Measurements from ENCODE around the gene MTOR.
A peak's percentile ranks its signal among the peaks of the same experiment; 100 is the strongest.

MTOR gene

GRCh38 chr1:11245248-11245647 is 17.1 kb downstream of the MTOR start:
- DNase-seq (ENCODE audit: low read depth), result no peak

GRCh38 chr1:11238311-11238710 is 24.0 kb downstream of the MTOR start:
- TF ChIP-seq CTCF (IDR thresholded peaks at IDR 0.05; ENCODE audit: low read length, missing control alignments), result no peak
- DNase-seq (ENCODE audit: low read depth), result no peak
- H3K4me3 ChIP-seq (replicated peaks; ENCODE audit: low read depth, low read length), result no peak overlapping the region

More at GRCh38 chr1:11245248-11245647, 17.1 kb downstream of the MTOR start:
- H3K4me3 ChIP-seq (replicated peaks; ENCODE audit: low read depth, low read length), result no peak overlapping the region
- TF ChIP-seq CTCF (IDR thresholded peaks at IDR 0.05; ENCODE audit: low read length, missing control alignments), result no peak

- no peak overlapping the region for H3K4me3 ChIP-seq (replicated peaks; ENCODE audit: low read depth, low read length)
- TF ChIP-seq CTCF (IDR thresholded peaks at IDR 0.05; ENCODE audit: low read length, missing control alignments), result no peak
- peak; percentile 4 for DNase-seq (ENCODE audit: low read depth)
Measured at GRCh38 chr1:11237356-11237755, 25.0 kb downstream of the MTOR start.

GRCh38 chr1:11233208-11233607 is 29.1 kb downstream of the MTOR start:
- TF ChIP-seq CTCF (IDR thresholded peaks at IDR 0.05; ENCODE audit: low read length, missing control alignments), result no peak

DNA sequence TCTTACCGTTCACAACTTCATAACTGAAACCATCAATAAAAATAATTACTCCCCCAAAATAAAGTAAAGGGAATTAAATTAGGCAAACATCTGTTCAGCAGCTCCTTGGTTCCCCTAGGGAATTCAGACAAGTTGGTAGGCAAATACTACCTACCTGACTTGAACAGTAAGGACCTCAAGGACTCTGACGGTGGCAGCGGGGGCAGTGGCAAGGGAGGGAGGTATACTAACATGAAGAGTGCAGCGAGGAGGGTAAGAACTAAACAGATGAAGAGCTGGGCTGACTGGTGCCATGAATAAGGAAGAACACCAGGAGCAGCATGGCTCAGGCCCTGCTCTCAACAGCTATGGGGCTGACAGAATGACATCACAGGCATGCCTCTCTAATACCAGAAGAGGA is 33.1 kb downstream of the MTOR start:
- no peak for DNase-seq (ENCODE audit: low read depth)
- no peak overlapping the region for H3K4me3 ChIP-seq (replicated peaks; ENCODE audit: low read depth, low read length)
- no peak for TF ChIP-seq CTCF (IDR thresholded peaks at IDR 0.05; ENCODE audit: low read length, missing control alignments)

More at GRCh38 chr1:11233208-11233607, 29.1 kb downstream of the MTOR start:
- DNase-seq (ENCODE audit: low read depth), result no peak
- H3K4me3 ChIP-seq (replicated peaks; ENCODE audit: low read depth, low read length), result no peak overlapping the region

DNA sequence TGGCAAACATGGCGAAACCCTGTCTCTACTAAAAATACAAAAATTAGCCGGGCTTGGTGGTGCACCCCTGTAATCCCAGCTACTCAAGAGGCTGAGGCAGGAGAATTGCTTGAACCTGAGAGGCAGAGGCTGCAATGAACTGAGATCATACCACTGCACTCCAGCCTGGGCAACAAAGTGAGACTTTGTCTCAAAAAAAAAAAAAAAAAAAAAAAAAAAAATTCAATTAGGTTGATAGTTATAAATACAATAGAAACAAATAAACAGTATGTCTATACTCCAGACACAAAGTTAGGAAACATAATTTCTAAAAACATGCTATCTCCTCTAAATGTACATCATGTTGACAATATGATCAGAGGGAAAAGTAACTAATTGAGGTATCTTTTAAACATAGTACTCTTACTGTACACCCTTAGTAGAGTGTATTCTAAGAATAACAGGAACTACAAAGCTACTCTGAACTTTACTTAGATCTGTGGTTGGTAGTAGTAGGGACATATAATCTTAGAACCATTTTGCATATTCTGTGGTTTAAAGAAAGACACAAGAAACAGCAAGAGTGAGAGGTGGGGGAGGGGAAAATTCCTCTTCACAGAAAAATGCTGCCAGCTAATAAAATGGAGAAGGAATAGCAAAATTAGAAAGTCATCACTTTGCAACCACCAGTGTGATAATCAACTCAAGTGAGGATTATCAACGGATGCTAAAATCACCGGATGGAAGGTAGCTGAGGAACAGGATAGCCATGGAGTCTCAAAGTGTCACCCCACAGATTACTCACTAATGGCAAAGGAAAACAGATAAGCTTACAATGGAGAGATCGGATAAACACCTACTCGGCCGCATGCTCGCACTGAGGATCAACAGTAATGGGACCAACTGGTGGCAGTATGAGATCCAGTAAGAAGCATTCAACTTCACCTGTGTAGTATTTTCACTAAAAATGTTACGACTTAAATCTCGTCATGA is 35.0 kb downstream of the MTOR start:
- no peak overlapping the region for H3K4me3 ChIP-seq (replicated peaks; ENCODE audit: low read depth, low read length)
- no peak for DNase-seq (ENCODE audit: low read depth)
- no peak for TF ChIP-seq CTCF (IDR thresholded peaks at IDR 0.05; ENCODE audit: low read length, missing control alignments)
